Measurements from ENCODE around the gene CHCHD2.
A peak's percentile ranks its signal among the peaks of the same experiment; 100 is the strongest.
"Not testable (repeated sequence)": the region's sequence is repeated elsewhere in the genome, so short reads cannot be mapped to it uniquely, and the experiment has no call there.

The CHCHD2 gene

DNA sequence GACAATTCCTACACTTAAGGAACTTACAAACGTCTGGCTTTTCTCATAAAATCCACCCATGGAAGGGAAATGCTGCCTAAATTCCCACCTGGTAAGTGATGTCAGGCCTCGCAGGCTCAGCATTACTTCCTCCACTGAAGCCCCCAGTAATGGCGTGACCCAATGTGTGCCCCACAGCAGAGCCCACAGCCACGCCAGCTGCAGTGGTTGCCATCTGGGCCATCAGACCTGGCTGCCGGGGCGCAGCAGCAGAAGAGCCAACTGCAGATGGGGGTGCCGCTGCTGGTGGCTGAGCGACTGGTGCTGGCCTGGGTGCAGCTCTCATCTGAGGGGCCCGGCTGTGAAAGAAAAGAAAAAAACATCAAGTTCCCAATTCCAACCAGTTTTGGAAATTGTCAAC lies 2.1 kb downstream of the CHCHD2 start:
- H3K9ac ChIP-seq (ENCODE audit: low read length); H3K4me3 ChIP-seq (ENCODE audit: low read depth in 1 of 2, low read length in 2 of 2); H3K27ac ChIP-seq (ENCODE audit: low read depth, low read length); H3K9me3 ChIP-seq (ENCODE audit: low read length); H3K27me3 ChIP-seq (ENCODE audit: control insufficient read depth in 1 of 2, insufficient read depth in 2 of 2, low read length in 2 of 2): not testable (repeated sequence)
- peaks cover 12% of the 10 kb centered on the region for H3K4me1 ChIP-seq (ENCODE audit: insufficient read depth, low read length)
- H3K36me3 ChIP-seq (ENCODE audit: insufficient read depth, low read length), result peaks cover 46% of the 10 kb centered on the region

DNA sequence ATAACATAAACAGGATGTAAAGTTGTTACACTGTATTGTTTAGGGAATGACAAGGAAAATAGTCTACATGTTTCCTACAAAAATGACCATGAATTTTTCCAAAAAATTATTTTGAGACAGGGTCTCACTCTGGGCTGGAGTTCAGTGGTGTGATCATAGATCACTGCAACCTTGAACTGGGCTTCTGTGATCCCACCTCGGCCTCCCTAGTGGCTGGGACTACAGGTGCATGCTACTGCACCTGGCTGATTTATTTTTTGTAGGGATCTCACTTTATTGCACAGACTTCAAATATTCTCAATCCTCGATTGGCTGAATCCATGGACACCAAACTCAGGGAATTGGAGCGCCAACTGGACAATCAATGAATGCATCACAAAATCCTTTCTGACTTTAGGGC lies 6.6 kb downstream of the CHCHD2 start:
- no peak overlapping the region for H3K9ac ChIP-seq (ENCODE audit: low read length)
- H3K36me3 ChIP-seq (ENCODE audit: insufficient read depth, low read length), result peaks cover 46% of the 10 kb centered on the region
- H3K9me3 ChIP-seq (ENCODE audit: low read length), result no peaks in the 10 kb centered on the region
- no peak overlapping the region for H3K27ac ChIP-seq (ENCODE audit: low read depth, low read length)
- H3K4me1 ChIP-seq (ENCODE audit: insufficient read depth, low read length), result no peaks in the 10 kb centered on the region
- H3K4me3 ChIP-seq (ENCODE audit: low read depth in 1 of 2, low read length in 2 of 2), result no peak overlapping the region
- no peaks in the 10 kb centered on the region for H3K27me3 ChIP-seq (ENCODE audit: control insufficient read depth in 1 of 2, insufficient read depth in 2 of 2, low read length in 2 of 2)

DNA sequence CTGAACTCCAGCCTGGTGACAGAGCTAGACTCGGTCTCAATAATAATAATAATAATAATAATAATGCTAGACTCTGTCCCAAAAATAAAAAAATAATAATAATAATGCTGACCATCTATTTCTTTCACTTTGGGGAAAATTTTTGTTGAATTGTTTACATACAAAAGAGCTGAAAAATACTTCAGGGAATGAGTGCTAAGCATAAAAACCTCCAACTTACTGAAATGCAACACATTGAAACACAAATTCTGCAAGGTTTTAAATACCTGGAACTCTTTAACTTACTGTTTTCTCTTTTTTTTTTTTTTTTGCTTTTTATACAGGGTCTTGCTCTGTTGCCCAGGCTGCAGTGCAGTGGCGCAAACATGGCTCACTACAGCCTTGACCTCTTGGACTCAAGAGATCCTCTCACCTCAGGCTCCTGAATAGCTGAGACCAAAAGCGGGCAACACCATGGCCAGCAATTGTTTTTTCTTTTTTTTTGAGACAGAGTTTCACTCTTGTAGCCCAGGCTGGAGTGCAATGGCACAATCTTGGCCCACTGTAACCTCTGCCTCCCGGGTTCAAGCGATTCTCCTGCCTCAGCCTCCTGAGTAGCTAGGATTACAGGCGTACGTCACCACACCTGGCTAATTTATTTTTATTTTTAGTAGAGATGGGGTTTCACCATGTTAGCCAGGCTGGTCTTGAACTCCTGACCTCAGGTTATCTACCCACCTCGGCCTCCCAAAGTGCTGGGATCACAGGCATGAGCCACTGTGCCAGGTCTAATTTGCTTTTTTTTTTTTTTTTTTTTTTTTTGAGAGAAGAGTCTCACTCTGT lies 7.9 kb downstream of the CHCHD2 start:
- not testable (repeated sequence) for H3K4me3 ChIP-seq (ENCODE audit: low read depth in 1 of 2, low read length in 2 of 2); H3K4me1 ChIP-seq (ENCODE audit: insufficient read depth, low read length); H3K27ac ChIP-seq (ENCODE audit: low read depth, low read length); H3K9ac ChIP-seq (ENCODE audit: low read length); H3K9me3 ChIP-seq (ENCODE audit: low read length); H3K27me3 ChIP-seq (ENCODE audit: control insufficient read depth in 1 of 2, insufficient read depth in 2 of 2, low read length in 2 of 2)
- H3K36me3 ChIP-seq (ENCODE audit: insufficient read depth, low read length), result peaks cover 38% of the 10 kb centered on the region

DNA sequence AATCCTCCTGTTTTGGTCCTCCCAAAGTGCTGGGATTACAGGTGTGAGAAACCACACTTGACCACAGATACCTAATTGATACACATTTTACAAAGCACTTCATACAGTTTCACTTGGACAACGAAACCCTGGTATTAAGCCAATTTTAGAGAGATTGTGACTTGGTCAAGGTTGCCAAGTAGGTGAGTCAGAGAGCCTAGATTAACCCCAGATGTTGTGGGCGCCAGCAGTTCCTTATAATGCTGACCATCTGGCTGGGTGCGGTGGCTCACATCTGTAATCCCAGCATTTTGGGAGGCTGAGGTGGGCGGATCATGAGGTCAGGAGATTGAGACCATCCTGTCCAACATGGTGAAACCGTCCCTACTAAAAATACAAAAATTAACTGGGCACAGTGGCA lies 8.6 kb downstream of the CHCHD2 start:
- H3K4me3 ChIP-seq (ENCODE audit: low read depth in 1 of 2, low read length in 2 of 2), result no peak overlapping the region
- H3K4me1 ChIP-seq (ENCODE audit: insufficient read depth, low read length), result peaks cover 7% of the 10 kb centered on the region
- H3K9ac ChIP-seq (ENCODE audit: low read length), result no peak overlapping the region
- H3K36me3 ChIP-seq (ENCODE audit: insufficient read depth, low read length), result peaks cover 32% of the 10 kb centered on the region
- H3K27ac ChIP-seq (ENCODE audit: low read depth, low read length), result no peak overlapping the region
- H3K9me3 ChIP-seq (ENCODE audit: low read length), result no peaks in the 10 kb centered on the region
- H3K27me3 ChIP-seq (ENCODE audit: control insufficient read depth in 1 of 2, insufficient read depth in 2 of 2, low read length in 2 of 2), result no peaks in the 10 kb centered on the region

DNA sequence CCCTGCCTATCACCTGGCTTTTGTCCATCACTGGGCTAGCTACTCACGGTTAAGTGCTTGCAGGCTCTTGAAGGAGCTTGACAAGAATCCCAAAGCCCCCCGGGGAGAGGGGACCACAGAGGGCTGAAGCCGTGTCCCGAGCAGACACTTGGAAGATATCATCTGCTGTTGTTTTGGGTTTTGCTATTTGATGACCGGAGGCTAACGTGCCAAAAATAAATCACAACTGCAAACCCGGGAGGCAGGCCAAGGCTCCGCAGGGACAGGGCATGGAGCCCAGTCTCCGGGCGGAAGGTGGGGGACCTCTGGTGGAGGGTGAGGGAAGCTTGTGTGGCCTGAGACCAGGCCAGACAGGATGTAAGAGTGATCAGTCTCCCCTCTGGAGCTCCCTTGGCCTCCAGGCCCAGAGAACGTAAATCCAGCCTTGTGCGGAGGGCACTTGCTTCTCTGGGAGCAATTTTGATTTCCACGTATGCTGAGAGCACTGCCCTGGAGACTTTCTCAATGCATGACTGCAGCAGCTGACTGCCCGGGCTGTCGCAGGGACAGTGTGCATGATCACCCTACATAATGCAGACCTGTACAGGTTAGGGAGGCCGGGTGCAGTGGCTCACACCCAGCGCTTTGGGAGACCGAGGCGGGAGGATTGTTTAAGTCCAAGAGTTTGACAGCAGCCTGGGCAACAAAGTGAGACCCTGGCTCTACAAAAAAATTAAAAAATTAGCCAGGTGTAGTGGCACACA lies 13.3 kb downstream of the CHCHD2 start, which contains the start of gene PHKG1:
Gene PHKG1, minus strand, starts transcription at position 164 of the 743 bp plus-strand sequence. CDS start 4,011 bp downstream, outside the sequence.
- Histone ChIP-seq H3K9me3 (ENCODE audit: low read length) (no peaks in the 10 kb centered on the region), H3K9ac (ENCODE audit: low read length) (no peak within 1 kb of the TSS), H3K27ac (ENCODE audit: low read depth, low read length) (peak within 1 kb of the TSS; percentile 75), H3K4me3 (ENCODE audit: low read depth in 1 of 2, low read length in 2 of 2) (peak within 1 kb of the TSS in 1 of 2 donors; percentile 60), H3K27me3 (ENCODE audit: control insufficient read depth in 1 of 2, insufficient read depth in 2 of 2, low read length in 2 of 2) (no peaks in the 10 kb centered on the region), H3K36me3 (ENCODE audit: insufficient read depth, low read length) (peaks cover 4% of the 10 kb centered on the region), H3K4me1 (ENCODE audit: insufficient read depth, low read length) (peaks cover 29% of the 10 kb centered on the region)

DNA sequence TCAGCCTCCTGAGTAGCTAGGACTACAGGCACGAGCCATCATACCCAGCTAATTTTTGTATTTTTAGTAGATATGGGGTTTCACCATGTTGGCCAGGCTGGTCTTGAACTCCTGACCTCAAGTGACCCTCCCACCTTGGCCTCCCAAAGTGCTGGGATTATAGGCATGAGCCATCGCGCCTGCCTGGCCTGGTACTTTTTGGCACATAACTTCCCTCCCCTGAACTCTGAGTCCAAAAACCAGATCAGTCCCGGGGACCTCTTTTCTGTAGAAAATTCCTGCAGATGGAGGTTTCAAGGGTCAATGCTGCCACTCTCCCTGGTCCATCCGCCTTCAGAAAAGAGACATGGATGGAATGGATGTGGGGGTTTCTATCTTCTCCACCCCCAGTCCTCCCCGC lies 13.9 kb downstream of the CHCHD2 start:
- H3K4me3 ChIP-seq (ENCODE audit: low read depth in 1 of 2, low read length in 2 of 2), result peak overlapping the region in 1 of 2 donors; percentile 60
- peaks cover 29% of the 10 kb centered on the region for H3K4me1 ChIP-seq (ENCODE audit: insufficient read depth, low read length)
- H3K27ac ChIP-seq (ENCODE audit: low read depth, low read length), result peak overlapping the region; percentile 75
- not testable (repeated sequence) for H3K27me3 ChIP-seq (ENCODE audit: control insufficient read depth in 1 of 2, insufficient read depth in 2 of 2, low read length in 2 of 2); H3K9me3 ChIP-seq (ENCODE audit: low read length); H3K36me3 ChIP-seq (ENCODE audit: insufficient read depth, low read length); H3K9ac ChIP-seq (ENCODE audit: low read length)

DNA sequence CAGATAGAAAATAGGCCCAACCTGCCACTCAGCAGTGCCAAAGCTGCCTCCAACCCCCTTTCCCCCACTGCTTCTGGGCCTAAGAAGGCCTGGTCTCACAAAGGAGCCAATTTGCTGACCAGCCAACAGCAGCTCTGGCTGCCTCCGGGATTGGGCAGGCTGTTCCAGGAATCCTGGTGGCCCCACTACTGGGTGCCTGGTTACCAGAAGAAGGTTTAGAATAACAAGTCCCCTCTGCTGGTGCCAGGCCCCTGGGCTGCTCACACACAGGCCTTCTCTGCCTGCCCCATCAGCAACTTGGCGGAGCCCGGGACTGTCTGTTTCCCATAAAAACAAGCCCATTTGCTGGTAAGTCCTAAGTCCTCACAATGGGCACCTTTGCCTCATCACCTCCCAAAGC lies 14.7 kb downstream of the CHCHD2 start:
- peak overlapping the region in 1 of 2 donors; percentile 60 for H3K4me3 ChIP-seq (ENCODE audit: low read depth in 1 of 2, low read length in 2 of 2)
- H3K9ac ChIP-seq (ENCODE audit: low read length), result no peak overlapping the region
- H3K27ac ChIP-seq (ENCODE audit: low read depth, low read length), result peak overlapping the region; percentile 71
- H3K27me3 ChIP-seq (ENCODE audit: control insufficient read depth in 1 of 2, insufficient read depth in 2 of 2, low read length in 2 of 2), result no peaks in the 10 kb centered on the region
- peaks cover 29% of the 10 kb centered on the region for H3K4me1 ChIP-seq (ENCODE audit: insufficient read depth, low read length)
- peaks cover 13% of the 10 kb centered on the region for H3K36me3 ChIP-seq (ENCODE audit: insufficient read depth, low read length)
- H3K9me3 ChIP-seq (ENCODE audit: low read length), result no peaks in the 10 kb centered on the region

DNA sequence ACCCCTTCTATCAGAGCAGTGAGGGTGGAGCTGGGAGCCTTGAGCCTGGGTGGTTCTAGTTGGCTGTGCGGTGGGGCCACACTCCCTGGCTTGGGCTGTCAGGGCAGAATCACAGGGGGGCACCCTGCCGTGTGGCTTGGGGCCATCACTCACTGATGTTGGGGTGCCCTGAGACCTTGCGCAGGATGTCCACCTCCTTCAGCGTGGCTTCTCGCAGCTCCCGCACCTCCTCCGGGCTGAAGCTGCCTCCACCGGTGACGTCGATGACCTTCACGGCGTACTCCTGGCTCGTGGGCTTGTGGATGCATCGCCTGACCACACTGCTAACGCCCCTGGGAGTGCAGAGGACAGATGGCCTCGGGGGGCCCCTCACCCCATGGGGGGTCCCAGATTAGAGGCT lies 18.8 kb downstream of the CHCHD2 start:
- peaks cover 29% of the 10 kb centered on the region for H3K4me1 ChIP-seq (ENCODE audit: insufficient read depth, low read length)
- H3K36me3 ChIP-seq (ENCODE audit: insufficient read depth, low read length), result peaks cover 26% of the 10 kb centered on the region
- H3K9me3 ChIP-seq (ENCODE audit: low read length), result no peaks in the 10 kb centered on the region
- H3K27ac ChIP-seq (ENCODE audit: low read depth, low read length), result no peak overlapping the region
- no peak overlapping the region for H3K4me3 ChIP-seq (ENCODE audit: low read depth in 1 of 2, low read length in 2 of 2)
- H3K9ac ChIP-seq (ENCODE audit: low read length), result no peak overlapping the region
- no peaks in the 10 kb centered on the region for H3K27me3 ChIP-seq (ENCODE audit: control insufficient read depth in 1 of 2, insufficient read depth in 2 of 2, low read length in 2 of 2)

DNA sequence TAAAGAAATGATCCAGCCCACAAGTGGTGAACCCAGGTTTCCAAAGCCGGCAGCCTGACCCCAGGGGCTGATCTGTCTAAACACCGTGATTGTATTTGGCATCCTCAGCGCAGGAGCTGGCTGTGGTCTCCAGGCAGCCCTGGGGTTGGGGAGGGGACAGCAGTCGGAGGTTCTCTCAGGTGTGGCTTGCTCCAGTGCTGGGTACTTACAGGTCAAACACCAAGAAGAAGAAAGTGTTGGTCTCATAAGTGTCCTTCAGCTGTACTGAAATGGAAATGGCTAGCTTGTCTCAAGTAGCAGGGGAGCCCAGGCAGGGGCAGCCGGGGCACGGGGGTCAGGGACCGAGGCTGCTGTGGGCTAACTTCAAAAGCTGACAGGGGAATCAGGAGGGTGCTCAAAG lies 19.5 kb downstream of the CHCHD2 start:
- Histone ChIP-seq H3K4me3 (ENCODE audit: low read depth in 1 of 2, low read length in 2 of 2) (no peak overlapping the region), H3K9me3 (ENCODE audit: low read length) (no peaks in the 10 kb centered on the region), H3K27me3 (ENCODE audit: control insufficient read depth in 1 of 2, insufficient read depth in 2 of 2, low read length in 2 of 2) (no peaks in the 10 kb centered on the region), H3K4me1 (ENCODE audit: insufficient read depth, low read length) (peaks cover 22% of the 10 kb centered on the region), H3K27ac (ENCODE audit: low read depth, low read length) (no peak overlapping the region), H3K9ac (ENCODE audit: low read length) (no peak overlapping the region), H3K36me3 (ENCODE audit: insufficient read depth, low read length) (peaks cover 29% of the 10 kb centered on the region)

DNA sequence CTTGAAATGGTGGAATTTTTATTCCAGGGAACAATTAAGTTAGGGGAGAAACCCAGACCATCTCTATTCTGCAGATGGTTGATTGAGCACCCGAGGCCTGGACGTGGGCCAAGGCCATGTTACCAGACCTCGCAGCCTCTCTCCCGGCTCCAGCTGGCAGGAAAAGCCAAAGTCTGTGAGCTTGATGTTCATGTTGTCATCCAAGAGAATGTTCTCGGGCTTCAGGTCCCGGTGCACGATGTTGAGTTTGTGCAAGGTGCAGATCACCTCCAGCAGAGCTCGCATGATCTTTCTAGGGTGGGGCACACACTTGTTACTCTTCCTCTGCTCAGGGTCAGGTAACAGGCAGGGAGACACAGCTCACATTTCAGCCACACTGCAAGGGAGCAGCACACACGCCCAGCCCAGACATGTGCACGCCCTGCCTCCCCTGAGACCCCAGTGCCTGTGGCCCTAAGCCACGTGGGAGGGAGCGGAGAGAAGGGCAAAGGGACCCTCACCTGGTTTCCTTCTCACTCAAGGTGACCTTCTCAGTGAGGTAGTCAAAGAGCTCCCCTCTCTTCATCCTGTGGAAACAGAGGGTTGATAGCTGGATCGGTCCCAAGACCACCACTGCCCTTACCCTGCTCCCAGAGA lies 23.0 kb downstream of the CHCHD2 start:
- peak overlapping the region; percentile 19 for H3K27ac ChIP-seq (ENCODE audit: low read depth, low read length)
- H3K27me3 ChIP-seq (ENCODE audit: control insufficient read depth in 1 of 2, insufficient read depth in 2 of 2, low read length in 2 of 2), result no peaks in the 10 kb centered on the region
- no peak overlapping the region for H3K4me3 ChIP-seq (ENCODE audit: low read depth in 1 of 2, low read length in 2 of 2)
- H3K4me1 ChIP-seq (ENCODE audit: insufficient read depth, low read length), result peaks cover 32% of the 10 kb centered on the region
- H3K9me3 ChIP-seq (ENCODE audit: low read length), result no peaks in the 10 kb centered on the region
- H3K9ac ChIP-seq (ENCODE audit: low read length), result no peak overlapping the region
- peaks cover 28% of the 10 kb centered on the region for H3K36me3 ChIP-seq (ENCODE audit: insufficient read depth, low read length)

DNA sequence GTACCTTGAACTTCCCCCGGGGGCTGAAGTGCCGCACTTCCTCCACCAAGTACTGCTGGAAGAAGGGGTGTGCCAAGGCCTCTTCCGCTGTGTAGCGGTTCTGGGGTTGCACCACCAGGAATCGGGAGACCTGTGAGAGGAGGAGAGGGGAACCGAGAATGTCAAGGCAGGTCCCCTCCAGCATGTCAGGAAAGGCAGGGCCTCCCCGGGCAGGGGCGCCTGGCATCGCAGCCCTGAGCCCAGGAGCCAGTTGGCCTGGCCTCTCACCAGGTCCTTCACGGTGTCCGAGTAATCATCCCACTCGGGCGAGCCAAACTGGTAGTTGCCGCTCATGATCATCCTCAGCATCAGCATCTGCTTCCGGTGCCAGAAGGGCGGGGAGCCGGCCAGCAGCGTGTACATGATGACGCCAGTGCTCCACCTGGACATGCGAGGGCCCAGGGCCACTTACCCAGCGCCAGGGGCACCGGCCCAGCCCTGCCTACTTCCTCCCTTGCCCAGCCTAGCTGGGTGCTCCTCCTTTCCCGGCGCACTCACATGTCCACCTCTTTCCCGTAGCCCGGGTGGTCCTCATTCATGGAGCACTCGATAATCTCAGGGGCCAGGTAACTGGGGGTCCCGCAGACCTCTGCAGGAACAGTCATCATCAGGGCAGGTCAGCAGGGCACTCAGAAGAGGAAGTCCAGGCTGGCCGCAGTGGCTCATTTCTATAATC lies 24.5 kb downstream of the CHCHD2 start:
- no peak overlapping the region for H3K27ac ChIP-seq (ENCODE audit: low read depth, low read length)
- no peaks in the 10 kb centered on the region for H3K27me3 ChIP-seq (ENCODE audit: control insufficient read depth in 1 of 2, insufficient read depth in 2 of 2, low read length in 2 of 2)
- H3K9me3 ChIP-seq (ENCODE audit: low read length), result no peaks in the 10 kb centered on the region
- H3K4me1 ChIP-seq (ENCODE audit: insufficient read depth, low read length), result peaks cover 32% of the 10 kb centered on the region
- no peak overlapping the region for H3K9ac ChIP-seq (ENCODE audit: low read length)
- H3K36me3 ChIP-seq (ENCODE audit: insufficient read depth, low read length), result peaks cover 20% of the 10 kb centered on the region
- H3K4me3 ChIP-seq (ENCODE audit: low read depth in 1 of 2, low read length in 2 of 2), result no peak overlapping the region
